Osteocyte (in vitro differentiated cells): ENCODE results near the gene PTPRN2. TPM values are rescaled to one million over a fixed set of nuclear protein-coding genes. Genes with fewer than 3 reads are reported as not detected.

ENCODE experiments used
- DNase-seq: peaks from one replicate; pipeline ENCODE4 v3.0.0; 2021; ENCODE audit warnings: mixed read lengths; ENCODE audit not compliant: unreplicated experiment; ENCODE audit errors: extremely low spot score
- H3K27ac Mint-ChIP-seq: one replicate; pipeline ENCODE4 v1.8.0; 2021; ENCODE audit warnings: mild to moderate bottlenecking, mixed read lengths; ENCODE audit not compliant: unreplicated experiment
- H3K27me3 Mint-ChIP-seq: one replicate; pipeline ENCODE4 v1.8.0; 2021; ENCODE audit warnings: mixed read lengths; ENCODE audit not compliant: unreplicated experiment
- H3K36me3 Mint-ChIP-seq: one replicate; pipeline ENCODE4 v1.8.0; 2021; ENCODE audit warnings: mixed read lengths; ENCODE audit not compliant: unreplicated experiment
- H3K4me1 Mint-ChIP-seq: one replicate; pipeline ENCODE4 v1.8.0; 2021; ENCODE audit warnings: mixed read lengths; ENCODE audit not compliant: unreplicated experiment
- H3K4me3 Mint-ChIP-seq: one replicate; pipeline ENCODE4 v1.8.0; 2021; ENCODE audit warnings: mild to moderate bottlenecking, moderate library complexity, mixed read lengths; ENCODE audit not compliant: unreplicated experiment
- H3K9me3 Mint-ChIP-seq: one replicate; pipeline ENCODE4 v1.8.0; 2021; ENCODE audit warnings: mixed read lengths; ENCODE audit not compliant: unreplicated experiment
- CTCF ChIP-seq: fragments of 200-600 bp; sonication (generic); IDR thresholded peaks from 2 replicates; pipeline ENCODE4 v1.5.0; 2021; ENCODE audit warnings: antibody characterized with exemption, mild to moderate bottlenecking, moderate library complexity
- total RNA-seq: library from RNA; stranded (reverse); gene quantifications from 2 replicates; pipeline ENCODE4 v1.2.1, GENCODE V29; 2021

Gene PTPRN2
- total RNA-seq, 1 donor from 2014 or later: 0.59 TPM

GRCh38 chr7:157820796-157821195, 766.8 kb downstream of the PTPRN2 start:
- Mint-ChIP-seq H3K27me3 (no peaks in the 10 kb centered on the region), H3K36me3 (no peaks in the 10 kb centered on the region), H3K4me3 (no peak overlapping the region), H3K4me1 (no peaks in the 10 kb centered on the region), H3K9me3 (peaks cover 8% of the 10 kb centered on the region), H3K27ac (no peak overlapping the region)
- TF ChIP-seq CTCF: no peak
- DNase-seq: no peak

- no peaks in the 10 kb centered on the region for H3K36me3 Mint-ChIP-seq
These were observed 768.2 kb downstream of the PTPRN2 start for GRCh38 chr7:157819455-157819807.

GRCh38 chr7:157818701-157819454, 768.7 kb downstream of the PTPRN2 start:
- Mint-ChIP-seq H3K4me1 (no peaks in the 10 kb centered on the region), H3K9me3 (peaks cover 8% of the 10 kb centered on the region), H3K27ac (no peak overlapping the region), H3K36me3 (no peaks in the 10 kb centered on the region), H3K4me3 (no peak overlapping the region), H3K27me3 (no peaks in the 10 kb centered on the region)
- no peak for TF ChIP-seq CTCF
- DNase-seq: no peak

More at GRCh38 chr7:157819455-157819807, 768.2 kb downstream of the PTPRN2 start:
- no peaks in the 10 kb centered on the region for H3K4me1 Mint-ChIP-seq
- H3K9me3 Mint-ChIP-seq: peaks cover 8% of the 10 kb centered on the region
- DNase-seq: no peak
- no peak overlapping the region for H3K4me3 Mint-ChIP-seq
- H3K27me3 Mint-ChIP-seq: no peaks in the 10 kb centered on the region
- H3K27ac Mint-ChIP-seq: no peak overlapping the region
- no peak for TF ChIP-seq CTCF

GRCh38 chr7:157817944-157818700, 769.5 kb downstream of the PTPRN2 start:
- TF ChIP-seq CTCF: no peak
- peaks cover 8% of the 10 kb centered on the region for H3K9me3 Mint-ChIP-seq

GRCh38 chr7:157817433-157817832, 770.2 kb downstream of the PTPRN2 start:
- DNase-seq: no peak
- Mint-ChIP-seq H3K4me1 (no peaks in the 10 kb centered on the region), H3K9me3 (peaks cover 8% of the 10 kb centered on the region), H3K4me3 (no peak overlapping the region), H3K36me3 (no peaks in the 10 kb centered on the region), H3K27ac (no peak overlapping the region), H3K27me3 (no peaks in the 10 kb centered on the region)
- no peak for TF ChIP-seq CTCF

More at GRCh38 chr7:157817944-157818700, 769.5 kb downstream of the PTPRN2 start:
- Mint-ChIP-seq H3K27me3 (no peaks in the 10 kb centered on the region), H3K27ac (no peak overlapping the region), H3K4me3 (no peak overlapping the region), H3K36me3 (no peaks in the 10 kb centered on the region), H3K4me1 (no peaks in the 10 kb centered on the region)
- no peak for DNase-seq
